GM12864 (cell line): ENCODE results near the gene MPPE1.

Experiments used
- DNase-seq: peaks from one replicate; pipeline ENCODE4 v3.0.0-alpha.2; 2011; ENCODE audit warnings: low read depth
- H3K4me3 ChIP-seq: 2 replicates; pipeline ENCODE4 v1.5.1; 2011; ENCODE audit warnings: mild to moderate bottlenecking, low read depth, low read length, control low read depth
- TF ChIP-seq, protein P1 (sequence below): IDR thresholded peaks from 2 replicates; pipeline ENCODE4 v1.5.1; 2011; ENCODE audit warnings: low read depth, mild to moderate bottlenecking, moderate library complexity, low read length, control low read depth, inconsistent platforms; ENCODE audit errors: missing control alignments

MPPE1 gene

DNA sequence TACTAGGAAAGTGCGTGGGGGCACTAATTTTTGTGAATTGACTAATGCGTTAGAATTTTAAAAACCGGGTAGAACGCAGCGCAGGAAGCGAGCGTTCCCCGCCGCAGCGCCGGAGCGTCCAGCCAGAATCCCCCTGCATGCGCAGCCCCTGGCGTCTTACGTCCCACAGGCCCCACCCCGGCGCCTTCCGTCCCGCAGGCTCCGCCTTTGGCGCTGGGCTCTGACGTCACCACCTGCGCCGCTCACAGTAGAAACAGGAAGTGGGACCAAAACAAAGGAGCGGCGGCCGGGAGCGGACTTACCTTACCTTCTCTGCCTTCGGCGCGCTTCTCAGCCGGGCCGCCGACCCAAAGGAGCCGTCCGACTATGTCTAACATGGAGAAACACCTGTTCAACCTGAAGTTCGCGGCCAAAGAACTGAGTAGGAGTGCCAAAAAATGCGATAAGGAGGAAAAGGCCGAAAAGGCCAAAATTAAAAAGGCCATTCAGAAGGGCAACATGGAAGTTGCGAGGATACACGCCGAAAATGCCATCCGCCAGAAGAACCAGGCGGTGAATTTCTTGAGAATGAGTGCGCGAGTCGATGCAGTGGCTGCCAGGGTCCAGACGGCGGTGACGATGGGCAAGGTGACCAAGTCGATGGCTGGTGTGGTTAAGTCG, 56.8 kb downstream of the MPPE1 start, which contains the start of gene CHMP1B:
Gene CHMP1B, plus strand, starts transcription at position 268 of the 660 bp plus-strand sequence. Its CDS starts 99 bp downstream, at position 367.
- TF ChIP-seq, protein P1, sequence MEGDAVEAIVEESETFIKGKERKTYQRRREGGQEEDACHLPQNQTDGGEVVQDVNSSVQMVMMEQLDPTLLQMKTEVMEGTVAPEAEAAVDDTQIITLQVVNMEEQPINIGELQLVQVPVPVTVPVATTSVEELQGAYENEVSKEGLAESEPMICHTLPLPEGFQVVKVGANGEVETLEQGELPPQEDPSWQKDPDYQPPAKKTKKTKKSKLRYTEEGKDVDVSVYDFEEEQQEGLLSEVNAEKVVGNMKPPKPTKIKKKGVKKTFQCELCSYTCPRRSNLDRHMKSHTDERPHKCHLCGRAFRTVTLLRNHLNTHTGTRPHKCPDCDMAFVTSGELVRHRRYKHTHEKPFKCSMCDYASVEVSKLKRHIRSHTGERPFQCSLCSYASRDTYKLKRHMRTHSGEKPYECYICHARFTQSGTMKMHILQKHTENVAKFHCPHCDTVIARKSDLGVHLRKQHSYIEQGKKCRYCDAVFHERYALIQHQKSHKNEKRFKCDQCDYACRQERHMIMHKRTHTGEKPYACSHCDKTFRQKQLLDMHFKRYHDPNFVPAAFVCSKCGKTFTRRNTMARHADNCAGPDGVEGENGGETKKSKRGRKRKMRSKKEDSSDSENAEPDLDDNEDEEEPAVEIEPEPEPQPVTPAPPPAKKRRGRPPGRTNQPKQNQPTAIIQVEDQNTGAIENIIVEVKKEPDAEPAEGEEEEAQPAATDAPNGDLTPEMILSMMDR, result no peak
- peak; percentile 86 for DNase-seq
- peak within 1 kb of the TSS; percentile 82 for H3K4me3 ChIP-seq

- TF ChIP-seq, protein P1, result no peak
- DNase-seq, result no peak
- peak overlapping the region; percentile 82 for H3K4me3 ChIP-seq
Observed at GRCh38 chr18:11850821-11851145, 57.3 kb downstream of the MPPE1 start.

DNA sequence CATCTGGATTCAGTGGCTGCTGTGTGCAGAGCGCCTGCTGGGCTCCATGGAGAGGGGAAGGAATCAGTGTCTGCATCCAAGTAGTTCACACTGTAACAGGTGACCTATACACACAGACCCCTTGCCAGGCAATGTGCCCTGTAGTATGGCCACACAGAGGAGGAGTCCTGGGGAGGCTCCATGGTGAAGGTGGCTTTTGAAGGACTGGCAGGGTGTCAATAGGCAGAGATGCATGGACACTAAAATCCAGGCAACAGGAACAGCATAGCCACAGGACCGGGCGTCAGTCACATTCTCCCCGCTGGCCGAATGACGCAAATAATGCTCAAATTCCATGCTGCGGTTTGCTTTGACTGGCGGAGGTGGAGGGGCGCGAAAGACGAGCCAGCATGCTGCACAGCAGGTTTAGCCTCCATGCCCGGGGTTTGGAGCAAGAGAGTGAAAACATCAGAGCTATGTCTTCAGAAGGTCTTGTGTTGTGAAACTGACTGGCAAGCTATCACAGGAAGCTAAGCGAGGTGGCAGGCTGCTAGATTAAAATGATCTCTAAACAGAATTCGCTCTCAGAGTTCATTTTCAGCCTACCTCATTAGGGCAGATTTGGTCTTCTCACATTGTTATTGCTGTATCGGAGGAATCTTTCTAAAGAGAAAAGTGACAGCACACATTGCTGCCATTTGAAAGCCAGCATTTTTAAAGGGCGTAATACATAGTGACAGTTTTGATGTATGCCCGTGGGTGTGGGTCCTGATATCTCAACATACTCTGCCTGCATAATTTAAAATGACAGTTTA, 58.1 kb downstream of the MPPE1 start:
- DNase-seq, result no peak
- TF ChIP-seq, protein P1, result no peak
- H3K4me3 ChIP-seq, result peak overlapping the region; percentile 82; the same call in 1 of the 2 replicates

- TF ChIP-seq, protein P1, result no peak
- no peak for DNase-seq
- no peak overlapping the region for H3K4me3 ChIP-seq
Observed at GRCh38 chr18:11849279-11849678, 58.8 kb downstream of the MPPE1 start.

GRCh38 chr18:11847811-11848210, 60.3 kb downstream of the MPPE1 start:
- H3K4me3 ChIP-seq, result no peak overlapping the region
- TF ChIP-seq, protein P1, result no peak
- DNase-seq, result no peak

GRCh38 chr18:11845654-11846053, 62.5 kb downstream of the MPPE1 start:
- TF ChIP-seq, protein P1, result no peak
- no peak for DNase-seq
- no peak overlapping the region for H3K4me3 ChIP-seq
